ENCODE results near the gene STX11. TPM values are rescaled to one million over a fixed set of nuclear protein-coding genes. Genes with fewer than 3 reads are reported as not detected.

Gene STX11
- total RNA-seq, 1 experiment from 2014 or later = 1.3 TPM

DNA sequence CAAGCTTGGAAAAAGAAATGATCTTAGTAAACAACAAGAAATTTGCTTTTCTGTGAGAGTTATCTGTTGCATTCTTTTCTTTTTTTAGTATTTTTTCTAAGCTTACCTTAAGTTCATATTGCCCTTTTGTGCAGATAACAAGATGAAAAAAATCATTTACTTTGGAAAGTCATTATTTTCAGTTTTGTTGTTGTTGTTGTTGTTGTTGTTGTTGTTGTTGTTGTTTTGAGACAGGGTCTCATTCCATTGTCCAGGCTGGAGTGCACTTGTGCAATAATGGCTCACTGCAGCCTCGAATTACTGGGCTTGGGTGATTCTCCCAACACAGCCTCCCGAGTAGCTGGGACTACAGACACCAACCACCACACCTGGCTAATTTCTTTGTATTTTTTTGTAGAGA is 8.8 kb upstream of the STX11 start:
- no peaks in the 10 kb centered on the region for H3K4me1 ChIP-seq
- no peak overlapping the region for H3K4me3 ChIP-seq (ENCODE audit: low read depth, low read length)
- no peaks in the 10 kb centered on the region for H3K27me3 ChIP-seq (replicated peaks; ENCODE audit: control insufficient read depth, insufficient read depth, low read length)
- no peaks in the 10 kb centered on the region for H3K9me3 ChIP-seq
- intact Hi-C loops (cut with micrococcal nuclease; ENCODE audit: unreplicated experiment) = no loop called here
- TF ChIP-seq, protein P1, sequence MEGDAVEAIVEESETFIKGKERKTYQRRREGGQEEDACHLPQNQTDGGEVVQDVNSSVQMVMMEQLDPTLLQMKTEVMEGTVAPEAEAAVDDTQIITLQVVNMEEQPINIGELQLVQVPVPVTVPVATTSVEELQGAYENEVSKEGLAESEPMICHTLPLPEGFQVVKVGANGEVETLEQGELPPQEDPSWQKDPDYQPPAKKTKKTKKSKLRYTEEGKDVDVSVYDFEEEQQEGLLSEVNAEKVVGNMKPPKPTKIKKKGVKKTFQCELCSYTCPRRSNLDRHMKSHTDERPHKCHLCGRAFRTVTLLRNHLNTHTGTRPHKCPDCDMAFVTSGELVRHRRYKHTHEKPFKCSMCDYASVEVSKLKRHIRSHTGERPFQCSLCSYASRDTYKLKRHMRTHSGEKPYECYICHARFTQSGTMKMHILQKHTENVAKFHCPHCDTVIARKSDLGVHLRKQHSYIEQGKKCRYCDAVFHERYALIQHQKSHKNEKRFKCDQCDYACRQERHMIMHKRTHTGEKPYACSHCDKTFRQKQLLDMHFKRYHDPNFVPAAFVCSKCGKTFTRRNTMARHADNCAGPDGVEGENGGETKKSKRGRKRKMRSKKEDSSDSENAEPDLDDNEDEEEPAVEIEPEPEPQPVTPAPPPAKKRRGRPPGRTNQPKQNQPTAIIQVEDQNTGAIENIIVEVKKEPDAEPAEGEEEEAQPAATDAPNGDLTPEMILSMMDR (IDR thresholded peaks at IDR 0.05; ENCODE audit: insufficient read depth in 1 of 2, low read depth in 1 of 2, low read length in 1 of 2, severe bottlenecking in 1 of 2, unreplicated experiment in 1 of 2) = no peak
- BruUV-seq (replicated peaks) = no TSS peak
- H3K36me3 Mint-ChIP-seq (ENCODE audit: insufficient read depth, unreplicated experiment) = no peaks in the 10 kb centered on the region
- no peaks in the 10 kb centered on the region for H3K4me1 Mint-ChIP-seq (ENCODE audit: low read depth, unreplicated experiment)
- no peaks in the 10 kb centered on the region for H3K9me3 Mint-ChIP-seq (ENCODE audit: unreplicated experiment)
- no peak overlapping the region for H3K27ac Mint-ChIP-seq (ENCODE audit: unreplicated experiment)
- no peaks in the 10 kb centered on the region for H3K36me3 ChIP-seq (ENCODE audit: control insufficient read depth, insufficient read depth, low read length)
- ChIA-PET POLR2A (no interaction called here), CTCF (no interaction called here)
- no peak for DNase-seq
- no peaks in the 10 kb centered on the region for H3K27me3 Mint-ChIP-seq (ENCODE audit: insufficient read depth, unreplicated experiment)
- H3K4me3 Mint-ChIP-seq (ENCODE audit: unreplicated experiment) = no peak overlapping the region

DNA sequence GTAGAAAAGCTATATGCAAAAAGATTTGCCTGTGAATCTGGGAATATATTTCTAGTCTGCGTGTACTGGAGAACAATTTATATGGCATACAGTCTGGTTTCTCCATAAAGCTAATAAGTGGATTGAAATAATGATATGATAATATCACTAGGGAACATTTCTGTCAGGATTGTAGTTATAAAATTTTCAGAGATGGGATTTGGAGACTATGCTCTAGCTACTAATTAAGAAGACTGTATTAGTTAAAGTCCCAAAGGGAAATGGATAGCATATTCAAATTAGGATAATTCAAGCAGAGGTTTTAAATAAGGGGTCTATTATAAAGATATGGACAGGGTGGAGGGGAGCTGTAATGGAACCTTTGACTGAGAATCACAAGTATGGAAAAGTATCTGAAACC is 7.2 kb upstream of the STX11 start:
- CTCF ChIA-PET = no interaction called here

DNA sequence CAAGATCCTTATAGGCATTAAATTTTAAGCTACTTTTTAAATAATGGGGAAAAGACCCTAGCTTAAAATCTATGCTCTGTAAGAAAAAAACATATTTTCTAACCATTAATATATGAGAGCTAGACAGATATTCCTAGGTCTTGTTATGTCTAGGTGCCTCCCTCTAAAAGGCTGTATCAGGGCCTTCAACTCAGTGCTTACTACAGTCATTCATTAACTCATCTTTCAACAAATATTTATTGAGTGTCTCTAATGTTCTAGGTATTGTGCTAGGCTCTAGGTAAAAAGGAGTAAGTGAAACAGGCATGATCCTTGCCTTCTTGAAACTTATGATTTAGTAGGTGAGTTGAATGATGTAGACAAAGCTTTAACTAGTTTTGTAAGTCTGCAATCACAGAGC is 6.4 kb upstream of the STX11 start:
- BruUV-seq (replicated peaks) = no TSS peak
- H3K4me3 Mint-ChIP-seq (ENCODE audit: unreplicated experiment) = no peak overlapping the region
- intact Hi-C loops (cut with micrococcal nuclease; ENCODE audit: unreplicated experiment) = no loop called here
- no peaks in the 10 kb centered on the region for H3K9me3 ChIP-seq
- no peaks in the 10 kb centered on the region for H3K36me3 ChIP-seq (ENCODE audit: control insufficient read depth, insufficient read depth, low read length)
- CTCF ChIA-PET = no interaction called here
- POLR2A ChIA-PET = interaction anchor here (0.6 kb wide), 1 partner anchor 80 kb away, joined by 3 read pairs; no protein-coding TSS in a partner anchor
- H3K4me1 ChIP-seq = peaks cover 8% of the 10 kb centered on the region
- DNase-seq = no peak
- TF ChIP-seq, protein P1 (IDR thresholded peaks at IDR 0.05; ENCODE audit: insufficient read depth in 1 of 2, low read depth in 1 of 2, low read length in 1 of 2, severe bottlenecking in 1 of 2, unreplicated experiment in 1 of 2) = no peak
- H3K4me1 Mint-ChIP-seq (ENCODE audit: low read depth, unreplicated experiment) = peaks cover 7% of the 10 kb centered on the region
- no peaks in the 10 kb centered on the region for H3K36me3 Mint-ChIP-seq (ENCODE audit: insufficient read depth, unreplicated experiment)
- H3K27me3 ChIP-seq (replicated peaks; ENCODE audit: control insufficient read depth, insufficient read depth, low read length) = no peaks in the 10 kb centered on the region
- H3K27me3 Mint-ChIP-seq (ENCODE audit: insufficient read depth, unreplicated experiment) = no peaks in the 10 kb centered on the region
- no peak overlapping the region for H3K27ac Mint-ChIP-seq (ENCODE audit: unreplicated experiment)
- H3K4me3 ChIP-seq (ENCODE audit: low read depth, low read length) = no peak overlapping the region
- no peaks in the 10 kb centered on the region for H3K9me3 Mint-ChIP-seq (ENCODE audit: unreplicated experiment)

More for the DNA sequence above, 7.2 kb upstream of the STX11 start:
- no peak overlapping the region for H3K4me3 Mint-ChIP-seq (ENCODE audit: unreplicated experiment)
- no peaks in the 10 kb centered on the region for H3K9me3 Mint-ChIP-seq (ENCODE audit: unreplicated experiment)
- Histone ChIP-seq H3K4me3 (ENCODE audit: low read depth, low read length) (no peak overlapping the region), H3K36me3 (ENCODE audit: control insufficient read depth, insufficient read depth, low read length) (no peaks in the 10 kb centered on the region), H3K9me3 (no peaks in the 10 kb centered on the region), H3K27me3 (replicated peaks; ENCODE audit: control insufficient read depth, insufficient read depth, low read length) (no peaks in the 10 kb centered on the region), H3K4me1 (peaks cover 8% of the 10 kb centered on the region)
- H3K36me3 Mint-ChIP-seq (ENCODE audit: insufficient read depth, unreplicated experiment) = no peaks in the 10 kb centered on the region
- no peak overlapping the region for H3K27ac Mint-ChIP-seq (ENCODE audit: unreplicated experiment)
- no TSS peak for BruUV-seq (replicated peaks)
- no peaks in the 10 kb centered on the region for H3K27me3 Mint-ChIP-seq (ENCODE audit: insufficient read depth, unreplicated experiment)
- no peak for DNase-seq
- POLR2A ChIA-PET = no interaction called here
- TF ChIP-seq, protein P1 (IDR thresholded peaks at IDR 0.05; ENCODE audit: insufficient read depth in 1 of 2, low read depth in 1 of 2, low read length in 1 of 2, severe bottlenecking in 1 of 2, unreplicated experiment in 1 of 2) = no peak
- peaks cover 7% of the 10 kb centered on the region for H3K4me1 Mint-ChIP-seq (ENCODE audit: low read depth, unreplicated experiment)
- intact Hi-C loops (cut with micrococcal nuclease; ENCODE audit: unreplicated experiment) = no loop called here

Data from Caco-2 (cell line).